ENCODE data around the gene OCEL1.

- TF ChIP-seq CTCF (IDR thresholded peaks at IDR 0.05) (no peak), EZH2 (IDR thresholded peaks at IDR 0.05; ENCODE audit: borderline replicate concordance, insufficient read depth, low read depth, low read length, poor library complexity, severe bottlenecking) (no peak)
Measured at GRCh38 chr19:17229890-17230289, 3.9 kb downstream of the OCEL1 start.

All from B cell (primary cell).